CD4-positive, alpha-beta T cell (primary cell): ENCODE data around the gene TSHZ3. TPM values are rescaled to one million over a fixed set of nuclear protein-coding genes. Genes with fewer than 3 reads are reported as not detected.

Experiments used
- ATAC-seq: fragments of 200-7000 bp; cut with Tn5 transposase; one replicate; pipeline ENCODE4 v1.10.0; 2022; ENCODE audit warnings: mild to moderate bottlenecking; ENCODE audit not compliant: poor library complexity
- CTCF ChIA-PET: fragments of 350-600 bp; sonication (Branson Sonifier 250); formaldehyde crosslinking; loops from one replicate; lab custom pipeline; 2021; ENCODE audit warnings: antibody characterized with exemption, inconsistent platforms; lab: Charles Lee
- POLR2A ChIA-PET: fragments of 350-600 bp; sonication (Branson Sonifier 250); formaldehyde crosslinking; loops from one replicate; lab custom pipeline; 2021; ENCODE audit warnings: antibody characterized with exemption, inconsistent platforms; lab: Charles Lee
- DNase-seq, 14 experiments: peaks; one replicate each; pipeline ENCODE4 v3.0.0-alpha.2; 2013 to 2020; ENCODE audit warnings: mixed read lengths in 2 of 14
- H3K27ac ChIP-seq, 2 donors: one replicate each; pipeline versions ENCODE4 v1.5.1 to v1.7.0; 2013; ENCODE audit warnings: low read length in 2 of 2, low read depth in 1 of 2, mild to moderate bottlenecking in 1 of 2
- H3K27me3 ChIP-seq, 2 experiments: 1 replicate in 1 of 2; 2 replicates in 1 of 2; pipeline versions ENCODE4 v1.6.1 to v1.7.0; 2013; ENCODE audit warnings: low read length in 2 of 2, control low read depth in 1 of 2, mild to moderate bottlenecking in 1 of 2, moderate library complexity in 1 of 2; ENCODE audit not compliant: insufficient read depth in 2 of 2, control insufficient read depth in 1 of 2
- H3K36me3 ChIP-seq: one replicate; pipeline ENCODE4 v1.6.1; 2013; ENCODE audit warnings: low read length, control low read depth; ENCODE audit not compliant: insufficient read depth
- H3K4me1 ChIP-seq: one replicate; pipeline ENCODE4 v1.6.1; 2013; ENCODE audit warnings: low read length, control low read depth; ENCODE audit not compliant: insufficient read depth
- H3K4me3 ChIP-seq: one replicate; pipeline ENCODE4 v1.5.1; 2013; ENCODE audit warnings: mild to moderate bottlenecking, low read length, moderate library complexity
- H3K9me3 ChIP-seq, 2 experiments: 1 replicate in 1 of 2; 2 replicates in 1 of 2; pipeline versions ENCODE4 v1.6.1 to v1.7.0; 2013; ENCODE audit warnings: low read length in 2 of 2, mild to moderate bottlenecking in 2 of 2, control low read depth in 1 of 2, moderate library complexity in 1 of 2; ENCODE audit not compliant: control insufficient read depth in 1 of 2, insufficient read depth in 1 of 2
- H3K27ac Mint-ChIP-seq: one replicate; pipeline ENCODE4 v1.8.0; 2020; ENCODE audit warnings: mixed read lengths
- H3K27me3 Mint-ChIP-seq: one replicate; pipeline ENCODE4 v1.8.0; 2021; ENCODE audit warnings: mixed read lengths
- H3K36me3 Mint-ChIP-seq: one replicate; pipeline ENCODE4 v1.8.0; 2021; ENCODE audit warnings: low read depth, mixed read lengths
- H3K4me1 Mint-ChIP-seq: one replicate; pipeline ENCODE4 v1.8.0; 2021; ENCODE audit warnings: low read depth, mixed read lengths
- H3K4me3 Mint-ChIP-seq: one replicate; pipeline ENCODE4 v1.8.0; 2020; ENCODE audit warnings: mild to moderate bottlenecking, mixed read lengths
- H3K9me3 Mint-ChIP-seq: one replicate; pipeline ENCODE4 v1.8.0; 2020; ENCODE audit warnings: mixed read lengths
- intact Hi-C, 2 experiments: fragments of 100-400 bp; cut with DNase I in 1 of 2; cut with micrococcal nuclease in 1 of 2; formaldehyde crosslinking; loops; one replicate each; pipeline versions ENCODE4 v1.15.1 to v1.9.0; 2023 to 2025; cut with DNase I, micrococcal nuclease
- total RNA-seq, 174 experiments: library from RNA in 2 of 174; stranded (reverse) in 2 of 174; gene quantifications; one replicate each; pipeline ENCODE4 v1.2.3 and lab custom pipeline; 2021 to 2026
- TF ChIP-seq, protein P1 (sequence below): fragments of 200-600 bp; IDR thresholded peaks from one replicate; pipeline ENCODE4 v1.8.0; 2022; ENCODE audit warnings: antibody characterized with exemption, mild to moderate bottlenecking

Gene TSHZ3
- total RNA-seq, 2 experiments from 2014 or later, result 0.38 to 0.61 TPM

DNA sequence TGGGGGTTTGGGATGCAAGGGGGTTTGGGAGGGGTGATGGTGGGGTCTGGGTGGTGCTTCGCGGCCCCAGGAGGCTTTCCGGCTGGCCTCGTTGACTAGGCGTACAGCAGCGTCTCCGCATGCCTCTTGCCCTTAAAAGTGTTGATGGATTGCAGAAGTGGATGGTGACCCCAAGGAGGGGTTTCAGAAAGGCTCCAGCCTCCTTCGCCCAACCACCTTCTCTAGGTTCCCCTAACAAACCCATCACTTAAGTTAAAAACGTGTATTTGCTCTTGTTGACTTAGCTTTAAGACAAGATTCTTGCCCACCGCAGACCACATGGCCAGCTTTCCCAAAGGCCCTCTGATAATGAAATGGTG, 8.1 kb upstream of the TSHZ3 start:
- H3K4me3 Mint-ChIP-seq, result no peak overlapping the region

DNA sequence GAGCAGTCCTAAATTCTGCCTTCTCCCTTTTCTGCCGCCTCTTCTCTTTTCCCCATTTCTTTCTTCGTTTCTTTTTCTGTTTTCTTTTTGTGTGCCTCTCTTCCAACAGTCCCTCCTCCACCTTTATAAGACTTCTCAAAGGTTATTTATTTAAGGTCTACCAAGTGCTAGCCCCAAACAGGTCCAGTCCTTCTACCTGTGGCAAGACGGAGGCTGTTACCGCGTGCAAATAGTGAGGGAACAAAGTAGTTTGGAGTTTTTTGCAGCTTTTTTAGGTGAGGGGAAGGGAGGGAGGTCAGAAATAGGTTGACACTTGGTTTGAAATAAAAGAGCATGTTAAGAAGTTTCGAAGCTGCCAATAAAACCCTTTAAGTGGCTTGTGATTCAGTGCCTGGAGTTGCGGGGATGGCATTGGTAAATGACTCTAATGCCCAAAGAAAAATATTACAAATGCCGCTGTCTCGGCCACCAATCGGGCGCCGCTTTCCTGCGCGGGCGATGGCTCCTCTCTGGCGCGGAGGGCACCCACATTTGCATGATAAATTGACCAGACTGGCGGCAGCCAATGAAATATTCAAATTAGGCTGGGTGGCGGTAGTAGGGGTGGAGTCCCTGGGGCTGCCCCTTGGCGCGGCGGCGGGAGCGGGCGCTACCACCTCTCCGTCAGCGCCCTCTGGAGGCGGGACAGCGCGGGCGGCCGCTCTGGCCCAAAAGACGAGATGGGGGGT, 7.5 kb upstream of the TSHZ3 start:
- intact Hi-C loops, result loop anchor here (1.0 to 10.0 kb wide), 8 partner anchors 302 to 1632 kb away; no protein-coding TSS in a partner anchor
- no peaks in the 10 kb centered on the region for H3K36me3 ChIP-seq
- CTCF ChIA-PET, result interaction anchor here (2.1 kb wide), 1 partner anchor 18 kb away, joined by 6 read pairs; no protein-coding TSS in a partner anchor
- H3K27ac Mint-ChIP-seq, result no peak overlapping the region
- TF ChIP-seq, protein P1, sequence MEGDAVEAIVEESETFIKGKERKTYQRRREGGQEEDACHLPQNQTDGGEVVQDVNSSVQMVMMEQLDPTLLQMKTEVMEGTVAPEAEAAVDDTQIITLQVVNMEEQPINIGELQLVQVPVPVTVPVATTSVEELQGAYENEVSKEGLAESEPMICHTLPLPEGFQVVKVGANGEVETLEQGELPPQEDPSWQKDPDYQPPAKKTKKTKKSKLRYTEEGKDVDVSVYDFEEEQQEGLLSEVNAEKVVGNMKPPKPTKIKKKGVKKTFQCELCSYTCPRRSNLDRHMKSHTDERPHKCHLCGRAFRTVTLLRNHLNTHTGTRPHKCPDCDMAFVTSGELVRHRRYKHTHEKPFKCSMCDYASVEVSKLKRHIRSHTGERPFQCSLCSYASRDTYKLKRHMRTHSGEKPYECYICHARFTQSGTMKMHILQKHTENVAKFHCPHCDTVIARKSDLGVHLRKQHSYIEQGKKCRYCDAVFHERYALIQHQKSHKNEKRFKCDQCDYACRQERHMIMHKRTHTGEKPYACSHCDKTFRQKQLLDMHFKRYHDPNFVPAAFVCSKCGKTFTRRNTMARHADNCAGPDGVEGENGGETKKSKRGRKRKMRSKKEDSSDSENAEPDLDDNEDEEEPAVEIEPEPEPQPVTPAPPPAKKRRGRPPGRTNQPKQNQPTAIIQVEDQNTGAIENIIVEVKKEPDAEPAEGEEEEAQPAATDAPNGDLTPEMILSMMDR, result peak; percentile 67
- H3K4me3 ChIP-seq, result no peak overlapping the region
- H3K27me3 ChIP-seq, result peaks cover 72 to 81% of the 10 kb centered on the region in 2 experiments
- no peaks in the 10 kb centered on the region for H3K9me3 Mint-ChIP-seq
- ATAC-seq (peak; percentile 52), DNase-seq (peak in 13 of 14 experiments; percentile 24 to 79 (median 47))
- no peak overlapping the region for H3K27ac ChIP-seq
- POLR2A ChIA-PET, result no interaction called here
- H3K36me3 Mint-ChIP-seq, result no peaks in the 10 kb centered on the region
- H3K4me1 Mint-ChIP-seq, result peaks cover 53% of the 10 kb centered on the region
- peaks cover 97% of the 10 kb centered on the region for H3K27me3 Mint-ChIP-seq
- H3K4me3 Mint-ChIP-seq, result no peak overlapping the region
- H3K4me1 ChIP-seq, result peaks cover 46% of the 10 kb centered on the region
- peaks cover 0 to 32% of the 10 kb centered on the region in 2 experiments for H3K9me3 ChIP-seq

More for the DNA sequence above, 8.1 kb upstream of the TSHZ3 start:
- TF ChIP-seq, protein P1, result no peak
- H3K27ac Mint-ChIP-seq, result no peak overlapping the region
- CTCF ChIA-PET, result interaction anchor here (2.1 kb wide), 1 partner anchor 19 kb away, joined by 6 read pairs; no protein-coding TSS in a partner anchor
- peaks cover 47% of the 10 kb centered on the region for H3K4me1 Mint-ChIP-seq
- Histone ChIP-seq H3K36me3 (no peaks in the 10 kb centered on the region), H3K27me3 (peaks cover 68 to 76% of the 10 kb centered on the region in 2 experiments), H3K9me3 (peaks cover 0 to 31% of the 10 kb centered on the region in 2 experiments), H3K4me3 (no peak overlapping the region), H3K27ac (no peak overlapping the region), H3K4me1 (peaks cover 41% of the 10 kb centered on the region)
- H3K36me3 Mint-ChIP-seq, result no peaks in the 10 kb centered on the region
- intact Hi-C loops, result loop anchor here (1.0 to 10.0 kb wide), 8 partner anchors 303 to 1632 kb away; no protein-coding TSS in a partner anchor
- ATAC-seq, result no peak
- no peaks in the 10 kb centered on the region for H3K9me3 Mint-ChIP-seq
- no peak for DNase-seq
- POLR2A ChIA-PET, result no interaction called here
- H3K27me3 Mint-ChIP-seq, result peaks cover 95% of the 10 kb centered on the region

DNA sequence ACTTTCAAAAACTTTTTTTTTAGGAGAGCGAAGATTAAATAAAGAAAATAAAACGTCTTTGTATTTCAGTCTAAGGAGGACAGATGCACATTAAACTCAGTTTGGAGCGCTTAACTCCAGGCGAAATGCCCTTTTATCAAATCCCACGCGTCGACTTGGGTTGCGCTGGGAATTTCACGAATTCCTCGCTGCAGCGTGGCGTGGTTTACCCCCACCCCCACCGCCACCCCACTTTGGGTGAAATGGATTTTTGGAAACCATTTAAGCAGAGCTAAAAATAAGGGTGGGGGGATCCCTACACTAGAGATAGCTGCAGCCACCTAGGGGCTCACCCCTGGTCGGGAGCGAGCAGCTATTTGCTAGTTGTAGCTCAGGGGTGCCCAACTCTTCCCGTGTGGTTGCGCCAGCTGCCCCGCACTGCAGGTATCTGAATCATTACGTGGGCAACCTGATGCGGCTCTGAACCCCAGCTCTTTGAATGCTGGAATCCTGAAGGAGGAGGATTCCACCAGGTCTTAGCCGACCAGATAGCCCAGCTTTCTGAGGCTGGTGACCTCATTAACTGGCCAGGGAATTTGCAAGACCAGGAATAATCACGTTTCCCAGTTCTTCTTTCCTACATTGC, 6.5 kb upstream of the TSHZ3 start:
- H3K36me3 ChIP-seq, result no peaks in the 10 kb centered on the region
- Mint-ChIP-seq H3K36me3 (peaks cover 4% of the 10 kb centered on the region), H3K27me3 (peaks cover 98% of the 10 kb centered on the region), H3K27ac (no peak overlapping the region), H3K4me1 (peaks cover 59% of the 10 kb centered on the region), H3K4me3 (peak overlapping the region; percentile 45), H3K9me3 (no peaks in the 10 kb centered on the region)
- TF ChIP-seq, protein P1, result no peak
- no peak overlapping the region for H3K4me3 ChIP-seq
- DNase-seq (no peak), ATAC-seq (no peak)
- intact Hi-C loops, result loop anchor here (2.0 to 10.0 kb wide), 6 partner anchors 303 to 1631 kb away; no protein-coding TSS in a partner anchor
- peaks cover 0 to 32% of the 10 kb centered on the region in 2 experiments for H3K9me3 ChIP-seq
- ChIA-PET CTCF (interaction anchor here (0.9 kb wide), 1 partner anchor 18 kb away, joined by 4 read pairs; no protein-coding TSS in a partner anchor), POLR2A (no interaction called here)
- H3K4me1 ChIP-seq, result peaks cover 55% of the 10 kb centered on the region
- H3K27me3 ChIP-seq, result peaks cover 80 to 90% of the 10 kb centered on the region in 2 experiments
- no peak overlapping the region for H3K27ac ChIP-seq
